ENCODE data around the gene CALHM5.

CALHM5 gene

DNA sequence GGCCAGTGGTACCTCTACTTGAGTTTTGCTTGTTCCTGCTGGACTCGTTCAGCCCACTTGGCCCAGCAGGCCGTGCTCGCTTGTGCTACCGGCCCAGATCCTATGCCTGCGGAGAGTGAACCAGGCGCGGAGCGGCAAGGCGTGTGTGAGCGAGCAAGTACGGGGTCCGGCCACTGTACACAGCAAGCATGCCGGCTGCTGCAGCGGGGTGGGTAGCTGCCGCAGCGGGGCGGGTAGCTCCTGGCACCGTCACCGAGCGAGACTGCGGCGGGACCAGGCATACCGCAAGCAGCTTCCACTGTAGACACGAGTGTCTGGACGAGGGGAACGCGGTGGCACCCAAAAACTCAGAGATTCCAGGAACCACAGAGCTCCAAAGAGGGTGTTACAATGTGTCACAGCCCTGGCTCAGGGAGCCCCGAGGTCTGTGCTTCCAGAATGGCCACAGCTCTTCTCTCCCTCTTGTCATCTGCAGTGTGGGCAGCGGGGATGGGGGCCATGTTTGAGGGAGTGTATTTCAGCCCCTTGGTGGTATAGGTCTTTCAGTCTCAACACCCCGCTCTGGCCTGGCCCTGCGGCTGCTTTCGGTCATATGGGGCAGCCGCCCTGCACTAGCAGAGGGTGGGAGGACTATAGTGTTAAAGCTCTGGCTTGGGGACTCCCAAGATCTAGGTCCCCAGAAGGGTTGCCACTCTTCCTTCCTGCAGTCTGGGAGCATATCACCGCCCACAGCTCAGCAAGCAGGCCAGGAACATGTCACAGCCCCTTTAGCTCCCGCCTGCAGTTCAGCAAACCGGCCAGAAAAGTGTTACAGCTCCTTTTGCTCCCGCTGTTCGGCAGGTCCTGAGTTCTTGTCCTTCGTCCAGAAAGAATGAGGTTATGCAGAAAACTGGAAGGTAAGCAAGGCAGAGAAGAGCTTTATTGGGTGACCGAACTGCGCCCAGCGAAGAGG is 53.8 kb downstream of the CALHM5 start:
- Histone ChIP-seq H3K27ac (ENCODE audit: low read depth, low read length) (no peak overlapping the region), H3K36me3 (ENCODE audit: control insufficient read depth, insufficient read depth, low read length) (no peaks in the 10 kb centered on the region), H3K27me3 (ENCODE audit: control insufficient read depth, insufficient read depth, low read length) (no peaks in the 10 kb centered on the region), H3K4me3 (ENCODE audit: low read depth, low read length) (no peak overlapping the region), H3K9ac (ENCODE audit: low read length) (no peak overlapping the region), H3K9me3 (ENCODE audit: control insufficient read depth, insufficient read depth, low read depth, low read length) (no peaks in the 10 kb centered on the region), H3K4me1 (ENCODE audit: control insufficient read depth, insufficient read depth, low read length) (0 out of 2 replicates have a peak, but pooled peaks cover 2% of the 10 kb centered on the region)

DNA sequence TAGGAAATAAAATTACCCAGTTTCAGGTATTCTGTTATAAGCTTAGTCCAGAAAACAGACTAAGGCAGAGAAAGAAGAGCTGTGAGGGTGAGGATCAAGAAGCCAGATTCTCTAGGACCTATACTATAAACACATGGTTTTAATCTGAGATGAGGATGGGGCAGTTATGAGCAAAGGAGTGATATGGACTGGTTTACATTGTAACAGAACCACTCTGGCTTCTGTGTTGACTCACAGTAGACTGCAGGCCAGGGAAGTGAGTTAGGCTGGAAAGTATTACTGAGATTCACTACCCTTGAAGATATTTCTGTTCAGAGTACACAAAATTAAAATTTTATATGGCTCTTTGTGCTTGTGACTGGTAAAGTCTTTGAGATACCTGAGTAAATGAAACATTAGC is 56.7 kb downstream of the CALHM5 start:
- no peak overlapping the region for H3K4me3 ChIP-seq (ENCODE audit: low read depth, low read length)

DNA sequence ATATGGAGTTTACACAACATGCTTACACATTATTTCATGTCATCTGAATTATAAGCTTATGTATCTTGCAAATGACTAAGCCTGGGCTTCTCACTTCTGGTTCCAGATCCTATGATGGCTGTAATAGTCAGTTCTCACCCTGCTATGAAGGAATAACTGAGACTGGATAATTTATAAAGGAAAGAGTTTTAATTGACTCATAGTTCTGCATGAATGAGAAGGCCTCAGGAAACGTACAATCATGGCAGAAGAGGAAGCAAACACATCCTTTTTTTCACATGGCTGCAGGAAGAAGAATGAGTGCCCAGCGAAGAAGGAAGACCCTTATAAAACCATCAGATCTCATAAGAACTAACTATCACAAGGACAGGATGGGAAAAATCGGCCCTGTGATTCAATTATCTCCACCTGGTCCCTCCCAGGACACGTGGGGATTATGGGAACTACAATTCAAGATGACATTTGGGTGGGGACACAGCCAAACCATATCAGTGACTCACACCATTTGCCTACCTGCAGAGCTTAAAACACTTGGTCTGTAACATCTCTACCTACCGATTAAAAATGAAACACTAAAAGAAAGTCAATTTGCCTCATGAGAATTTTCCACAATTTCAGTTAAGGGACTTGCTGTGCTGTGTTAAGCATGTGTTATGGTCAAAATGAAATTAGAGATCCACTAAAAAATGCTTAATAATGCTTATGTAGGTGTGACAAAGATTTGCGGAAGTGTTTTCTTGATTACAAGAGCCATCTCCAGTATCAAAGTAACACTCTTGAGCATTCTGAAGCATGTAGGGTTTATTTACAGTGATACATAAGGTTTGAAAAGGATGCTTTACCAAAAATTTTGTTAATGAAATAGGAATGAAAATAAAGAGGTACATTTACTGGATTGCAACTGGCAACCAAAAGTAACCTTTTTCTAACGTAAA is 57.6 kb downstream of the CALHM5 start:
- H3K27me3 ChIP-seq (ENCODE audit: control insufficient read depth, insufficient read depth, low read length): no peaks in the 10 kb centered on the region
- H3K36me3 ChIP-seq (ENCODE audit: control insufficient read depth, insufficient read depth, low read length): no peaks in the 10 kb centered on the region; the same call in 1 of the 2 replicates
- no peaks in the 10 kb centered on the region for H3K9me3 ChIP-seq (ENCODE audit: control insufficient read depth, insufficient read depth, low read depth, low read length)
- 0 out of 2 replicates have a peak, but pooled peaks cover 3% of the 10 kb centered on the region for H3K4me1 ChIP-seq (ENCODE audit: control insufficient read depth, insufficient read depth, low read length)
- no peak overlapping the region for H3K4me3 ChIP-seq (ENCODE audit: low read depth, low read length)
- H3K27ac ChIP-seq (ENCODE audit: low read depth, low read length): no peak overlapping the region
- no peak overlapping the region for H3K9ac ChIP-seq (ENCODE audit: low read length)

More for the DNA sequence above, 56.7 kb downstream of the CALHM5 start:
- H3K9me3 ChIP-seq (ENCODE audit: control insufficient read depth, insufficient read depth, low read depth, low read length): no peaks in the 10 kb centered on the region
- no peak overlapping the region for H3K9ac ChIP-seq (ENCODE audit: low read length)
- no peaks in the 10 kb centered on the region for H3K27me3 ChIP-seq (ENCODE audit: control insufficient read depth, insufficient read depth, low read length)
- no peaks in the 10 kb centered on the region for H3K36me3 ChIP-seq (ENCODE audit: control insufficient read depth, insufficient read depth, low read length)
- H3K4me1 ChIP-seq (ENCODE audit: control insufficient read depth, insufficient read depth, low read length): 0 out of 2 replicates have a peak, but pooled peaks cover 3% of the 10 kb centered on the region
- no peak overlapping the region for H3K27ac ChIP-seq (ENCODE audit: low read depth, low read length)

DNA sequence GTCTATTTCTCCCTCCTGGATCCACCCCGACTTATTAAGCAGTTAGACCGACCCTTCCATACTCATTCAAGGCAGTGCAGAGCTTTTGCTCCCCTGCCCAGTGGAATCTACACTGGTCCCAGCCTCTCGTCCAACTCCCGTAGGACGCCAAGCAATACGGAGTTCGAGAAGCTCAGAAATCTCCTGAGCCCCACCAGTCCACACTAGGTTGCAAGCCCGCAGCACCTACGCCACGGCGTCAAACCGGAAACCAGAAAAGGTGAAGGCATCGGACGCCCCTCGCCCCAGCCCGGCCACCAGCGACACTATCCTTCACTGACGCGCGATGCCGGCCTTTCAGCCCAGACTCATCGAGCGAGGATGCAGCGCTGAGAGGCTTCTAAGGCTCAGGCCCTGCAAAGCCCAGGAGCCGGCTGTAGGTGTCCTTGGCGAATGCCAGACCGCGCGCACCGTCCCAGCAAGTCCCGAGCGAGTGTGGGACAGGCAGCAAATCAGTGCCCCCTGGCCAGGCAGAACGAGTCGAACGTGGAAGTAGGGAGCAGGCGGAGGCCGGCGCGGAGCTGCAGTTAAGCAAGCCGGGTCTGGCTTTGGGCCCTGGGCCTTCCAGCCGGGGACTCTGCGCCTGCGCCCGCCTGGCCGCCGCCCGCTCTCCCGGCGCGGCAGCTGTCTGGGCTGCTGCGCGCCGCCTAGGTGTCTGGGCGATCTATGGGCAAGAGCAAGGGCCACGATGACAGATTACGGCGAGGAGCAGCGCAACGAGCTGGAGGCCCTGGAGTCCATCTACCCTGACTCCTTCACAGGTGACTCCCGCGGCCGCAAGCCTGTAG is 59.6 kb downstream of the CALHM5 start, which contains the start of gene RWDD1:
Gene RWDD1 (plus strand): TSS at position 649 of the 827 bp plus-strand sequence. CDS start 79 bp downstream, at position 728.
- Histone ChIP-seq H3K4me1 (ENCODE audit: control insufficient read depth, insufficient read depth, low read length) (0 out of 2 replicates have a peak, but pooled peaks cover 3% of the 10 kb centered on the region), H3K27ac (ENCODE audit: low read depth, low read length) (peak within 1 kb of the TSS; percentile 51; the same call in 1 of the 2 replicates), H3K27me3 (ENCODE audit: control insufficient read depth, insufficient read depth, low read length) (no peaks in the 10 kb centered on the region), H3K9me3 (ENCODE audit: control insufficient read depth, insufficient read depth, low read depth, low read length) (no peaks in the 10 kb centered on the region), H3K4me3 (ENCODE audit: low read depth, low read length) (peak within 1 kb of the TSS; percentile 81), H3K36me3 (ENCODE audit: control insufficient read depth, insufficient read depth, low read length) (peaks cover 3% of the 10 kb centered on the region), H3K9ac (ENCODE audit: low read length) (peak within 1 kb of the TSS; percentile 89)

DNA sequence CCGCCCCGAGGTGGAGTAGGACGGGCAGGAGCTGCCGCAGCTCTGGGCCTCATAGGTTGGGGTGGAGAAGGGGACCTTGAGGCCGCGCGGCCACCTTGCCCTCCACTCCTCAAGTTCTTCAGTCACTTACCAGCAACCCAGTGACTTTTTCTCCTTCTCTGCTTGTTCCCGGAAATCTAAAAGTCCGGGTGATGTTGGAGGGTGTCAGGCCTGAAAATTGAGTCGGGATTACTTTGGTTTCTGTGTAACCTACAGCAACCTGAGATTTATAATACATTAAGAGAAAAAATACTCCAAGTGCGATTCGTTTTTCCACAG is 60.2 kb downstream of the CALHM5 start:
- Histone ChIP-seq H3K27ac (ENCODE audit: low read depth, low read length) (peak overlapping the region; percentile 16; the same call in 1 of the 2 replicates), H3K4me1 (ENCODE audit: control insufficient read depth, insufficient read depth, low read length) (0 out of 2 replicates have a peak, but pooled peaks cover 3% of the 10 kb centered on the region), H3K36me3 (ENCODE audit: control insufficient read depth, insufficient read depth, low read length) (peaks cover 5% of the 10 kb centered on the region), H3K4me3 (ENCODE audit: low read depth, low read length) (peak overlapping the region; percentile 81), H3K27me3 (ENCODE audit: control insufficient read depth, insufficient read depth, low read length) (no peaks in the 10 kb centered on the region), H3K9me3 (ENCODE audit: control insufficient read depth, insufficient read depth, low read depth, low read length) (no peaks in the 10 kb centered on the region), H3K9ac (ENCODE audit: low read length) (peak overlapping the region; percentile 86)

DNA sequence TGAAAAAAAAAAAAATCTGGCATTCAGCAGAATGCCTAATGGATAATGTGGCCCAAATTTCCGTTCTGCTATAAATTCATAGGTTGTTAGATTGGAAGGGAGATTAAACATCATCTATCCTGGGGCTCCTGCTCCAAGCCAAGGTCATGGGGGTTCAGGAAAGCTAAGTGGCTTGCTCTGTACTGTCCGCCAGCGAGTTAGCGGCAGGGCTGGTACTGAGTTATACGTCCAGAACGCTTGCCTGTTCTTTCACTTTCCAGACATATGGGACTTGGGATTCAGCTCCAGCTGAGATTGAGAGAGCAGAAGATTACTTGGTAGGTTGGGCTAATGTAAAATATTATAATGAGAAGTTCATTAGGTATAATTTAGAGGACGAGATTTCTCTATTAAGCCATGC is 60.7 kb downstream of the CALHM5 start:
- Histone ChIP-seq H3K4me3 (ENCODE audit: low read depth, low read length) (peak overlapping the region; percentile 81), H3K36me3 (ENCODE audit: control insufficient read depth, insufficient read depth, low read length) (peaks cover 8% of the 10 kb centered on the region), H3K27me3 (ENCODE audit: control insufficient read depth, insufficient read depth, low read length) (no peaks in the 10 kb centered on the region), H3K9me3 (ENCODE audit: control insufficient read depth, insufficient read depth, low read depth, low read length) (no peaks in the 10 kb centered on the region), H3K9ac (ENCODE audit: low read length) (peak overlapping the region; percentile 86), H3K4me1 (ENCODE audit: control insufficient read depth, insufficient read depth, low read length) (0 out of 2 replicates have a peak, but pooled peaks cover 3% of the 10 kb centered on the region), H3K27ac (ENCODE audit: low read depth, low read length) (peak overlapping the region; percentile 16; the same call in 1 of the 2 replicates)

Data from HUES6 (cell line).